ENCODE data around the gene FMO1.
"Not testable (repeated sequence)": the region's sequence is repeated elsewhere in the genome, so short reads cannot be mapped to it uniquely, and the experiment has no call there.

Gene FMO1

GRCh38 chr1:171231326-171231725 lies 17.0 kb upstream of the FMO1 start:
- no peak for DNase-seq (ENCODE audit: extremely low read depth in 1 of 2, low read depth in 1 of 2)

GRCh38 chr1:171233183-171233582 lies 15.1 kb upstream of the FMO1 start:
- no peak for DNase-seq (ENCODE audit: extremely low read depth in 1 of 2, low read depth in 1 of 2)

GRCh38 chr1:171236231-171236630 lies 12.1 kb upstream of the FMO1 start:
- not testable (repeated sequence) for DNase-seq (ENCODE audit: extremely low read depth in 1 of 2, low read depth in 1 of 2)

GRCh38 chr1:171243878-171244277 lies 4.4 kb upstream of the FMO1 start:
- no peak for DNase-seq (ENCODE audit: extremely low read depth in 1 of 2, low read depth in 1 of 2)

- no peak for DNase-seq (ENCODE audit: extremely low read depth in 1 of 2, low read depth in 1 of 2)
Observed at GRCh38 chr1:171245458-171246064, 2.7 kb upstream of the FMO1 start.

GRCh38 chr1:171247501-171247900 lies 793 bp upstream of the FMO1 start:
- no peak for DNase-seq (ENCODE audit: extremely low read depth in 1 of 2, low read depth in 1 of 2)

GRCh38 chr1:171248841-171249240 lies 547 bp downstream of the FMO1 start:
- no peak for DNase-seq (ENCODE audit: extremely low read depth in 1 of 2, low read depth in 1 of 2)

- no peak for DNase-seq (ENCODE audit: extremely low read depth in 1 of 2, low read depth in 1 of 2)
Observed at GRCh38 chr1:171250263-171250662, 2.0 kb downstream of the FMO1 start.

GRCh38 chr1:171251042-171251951 lies 3.0 kb downstream of the FMO1 start:
- DNase-seq (ENCODE audit: extremely low read depth in 1 of 2, low read depth in 1 of 2): no peak

- DNase-seq (ENCODE audit: extremely low read depth in 1 of 2, low read depth in 1 of 2): no peak
Observed at GRCh38 chr1:171251952-171252300, 3.6 kb downstream of the FMO1 start.

GRCh38 chr1:171252482-171252881 lies 4.2 kb downstream of the FMO1 start:
- DNase-seq (ENCODE audit: extremely low read depth in 1 of 2, low read depth in 1 of 2): no peak

GRCh38 chr1:171254859-171255258 lies 6.6 kb downstream of the FMO1 start:
- DNase-seq (ENCODE audit: extremely low read depth in 1 of 2, low read depth in 1 of 2): no peak

GRCh38 chr1:171256940-171257606 lies 8.8 kb downstream of the FMO1 start:
- DNase-seq (ENCODE audit: extremely low read depth in 1 of 2, low read depth in 1 of 2): no peak

GRCh38 chr1:171257607-171258076 lies 9.3 kb downstream of the FMO1 start:
- DNase-seq (ENCODE audit: extremely low read depth in 1 of 2, low read depth in 1 of 2): no peak

- no peak for DNase-seq (ENCODE audit: extremely low read depth in 1 of 2, low read depth in 1 of 2)
Observed at GRCh38 chr1:171258429-171258828, 10.1 kb downstream of the FMO1 start.

- no peak for DNase-seq (ENCODE audit: extremely low read depth in 1 of 2, low read depth in 1 of 2)
Observed at GRCh38 chr1:171258943-171259342, 10.6 kb downstream of the FMO1 start.

GRCh38 chr1:171261336-171261735 lies 13.0 kb downstream of the FMO1 start:
- DNase-seq (ENCODE audit: extremely low read depth in 1 of 2, low read depth in 1 of 2): no peak

GRCh38 chr1:171263901-171264300 lies 15.6 kb downstream of the FMO1 start:
- DNase-seq (ENCODE audit: extremely low read depth in 1 of 2, low read depth in 1 of 2): no peak

- DNase-seq (ENCODE audit: extremely low read depth in 1 of 2, low read depth in 1 of 2): no peak
Observed at GRCh38 chr1:171265686-171266085, 17.4 kb downstream of the FMO1 start.

- DNase-seq (ENCODE audit: extremely low read depth in 1 of 2, low read depth in 1 of 2): no peak
Observed at GRCh38 chr1:171266930-171267329, 18.6 kb downstream of the FMO1 start.

GRCh38 chr1:171267391-171267790 lies 19.1 kb downstream of the FMO1 start:
- DNase-seq (ENCODE audit: extremely low read depth in 1 of 2, low read depth in 1 of 2): no peak

- no peak for DNase-seq (ENCODE audit: extremely low read depth in 1 of 2, low read depth in 1 of 2)
Observed at GRCh38 chr1:171270806-171271205, 22.5 kb downstream of the FMO1 start.

Measured in activated CD8-positive, alpha-beta memory T cell treated with anti-CD3 and anti-CD28 coated beads for 1 hour (primary cell).